ENCODE measurements around the gene CLEC19A.

GRCh38 chr16:19274165-19274797 lies 11.2 kb upstream of the CLEC19A start:
- TF ChIP-seq, protein P1, sequence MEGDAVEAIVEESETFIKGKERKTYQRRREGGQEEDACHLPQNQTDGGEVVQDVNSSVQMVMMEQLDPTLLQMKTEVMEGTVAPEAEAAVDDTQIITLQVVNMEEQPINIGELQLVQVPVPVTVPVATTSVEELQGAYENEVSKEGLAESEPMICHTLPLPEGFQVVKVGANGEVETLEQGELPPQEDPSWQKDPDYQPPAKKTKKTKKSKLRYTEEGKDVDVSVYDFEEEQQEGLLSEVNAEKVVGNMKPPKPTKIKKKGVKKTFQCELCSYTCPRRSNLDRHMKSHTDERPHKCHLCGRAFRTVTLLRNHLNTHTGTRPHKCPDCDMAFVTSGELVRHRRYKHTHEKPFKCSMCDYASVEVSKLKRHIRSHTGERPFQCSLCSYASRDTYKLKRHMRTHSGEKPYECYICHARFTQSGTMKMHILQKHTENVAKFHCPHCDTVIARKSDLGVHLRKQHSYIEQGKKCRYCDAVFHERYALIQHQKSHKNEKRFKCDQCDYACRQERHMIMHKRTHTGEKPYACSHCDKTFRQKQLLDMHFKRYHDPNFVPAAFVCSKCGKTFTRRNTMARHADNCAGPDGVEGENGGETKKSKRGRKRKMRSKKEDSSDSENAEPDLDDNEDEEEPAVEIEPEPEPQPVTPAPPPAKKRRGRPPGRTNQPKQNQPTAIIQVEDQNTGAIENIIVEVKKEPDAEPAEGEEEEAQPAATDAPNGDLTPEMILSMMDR (IDR thresholded peaks at IDR 0.05 in 4 of 5, conservative IDR thresholded peaks at IDR 0.05 in 1 of 5), result no peak
- TF ChIP-seq POLR2A (IDR thresholded peaks at IDR 0.05), result no peak
